GM20000 (cell line): ENCODE results near the gene KCND3.
"Not testable (repeated sequence)": the region's sequence is repeated elsewhere in the genome, so short reads cannot be mapped to it uniquely, and the experiment has no call there.

ENCODE experiments used
- DNase-seq: peaks from one replicate; pipeline ENCODE4 v3.0.0; 2012; ENCODE audit warnings: low spot score
- TF ChIP-seq, protein P1 (sequence below): IDR thresholded peaks from 2 replicates; pipeline ENCODE4 v1.5.1; 2012; ENCODE audit warnings: mild to moderate bottlenecking, control low read depth; ENCODE audit errors: extremely low read depth, missing control alignments

KCND3 gene

DNA sequence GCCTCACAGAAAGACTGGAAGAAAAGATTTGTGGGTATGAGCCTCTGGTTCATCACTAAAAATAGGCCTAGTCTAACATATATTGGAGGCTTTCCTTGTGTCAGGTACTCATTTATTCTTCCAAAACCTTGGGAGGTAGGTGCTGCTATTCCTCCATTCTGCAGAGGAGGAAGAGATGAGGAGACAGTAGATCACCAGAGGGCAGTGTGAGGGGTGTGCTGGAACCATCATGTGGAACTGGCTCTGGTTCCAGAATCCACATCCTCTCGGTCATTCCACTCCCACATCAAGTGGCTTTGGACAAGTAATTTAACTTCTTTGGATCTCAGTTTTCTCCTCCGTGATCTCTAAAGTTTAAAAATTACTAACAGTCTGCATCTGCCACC is 242.9 kb downstream of the KCND3 start:
- TF ChIP-seq, protein P1, sequence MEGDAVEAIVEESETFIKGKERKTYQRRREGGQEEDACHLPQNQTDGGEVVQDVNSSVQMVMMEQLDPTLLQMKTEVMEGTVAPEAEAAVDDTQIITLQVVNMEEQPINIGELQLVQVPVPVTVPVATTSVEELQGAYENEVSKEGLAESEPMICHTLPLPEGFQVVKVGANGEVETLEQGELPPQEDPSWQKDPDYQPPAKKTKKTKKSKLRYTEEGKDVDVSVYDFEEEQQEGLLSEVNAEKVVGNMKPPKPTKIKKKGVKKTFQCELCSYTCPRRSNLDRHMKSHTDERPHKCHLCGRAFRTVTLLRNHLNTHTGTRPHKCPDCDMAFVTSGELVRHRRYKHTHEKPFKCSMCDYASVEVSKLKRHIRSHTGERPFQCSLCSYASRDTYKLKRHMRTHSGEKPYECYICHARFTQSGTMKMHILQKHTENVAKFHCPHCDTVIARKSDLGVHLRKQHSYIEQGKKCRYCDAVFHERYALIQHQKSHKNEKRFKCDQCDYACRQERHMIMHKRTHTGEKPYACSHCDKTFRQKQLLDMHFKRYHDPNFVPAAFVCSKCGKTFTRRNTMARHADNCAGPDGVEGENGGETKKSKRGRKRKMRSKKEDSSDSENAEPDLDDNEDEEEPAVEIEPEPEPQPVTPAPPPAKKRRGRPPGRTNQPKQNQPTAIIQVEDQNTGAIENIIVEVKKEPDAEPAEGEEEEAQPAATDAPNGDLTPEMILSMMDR: no peak
- DNase-seq: no peak

DNA sequence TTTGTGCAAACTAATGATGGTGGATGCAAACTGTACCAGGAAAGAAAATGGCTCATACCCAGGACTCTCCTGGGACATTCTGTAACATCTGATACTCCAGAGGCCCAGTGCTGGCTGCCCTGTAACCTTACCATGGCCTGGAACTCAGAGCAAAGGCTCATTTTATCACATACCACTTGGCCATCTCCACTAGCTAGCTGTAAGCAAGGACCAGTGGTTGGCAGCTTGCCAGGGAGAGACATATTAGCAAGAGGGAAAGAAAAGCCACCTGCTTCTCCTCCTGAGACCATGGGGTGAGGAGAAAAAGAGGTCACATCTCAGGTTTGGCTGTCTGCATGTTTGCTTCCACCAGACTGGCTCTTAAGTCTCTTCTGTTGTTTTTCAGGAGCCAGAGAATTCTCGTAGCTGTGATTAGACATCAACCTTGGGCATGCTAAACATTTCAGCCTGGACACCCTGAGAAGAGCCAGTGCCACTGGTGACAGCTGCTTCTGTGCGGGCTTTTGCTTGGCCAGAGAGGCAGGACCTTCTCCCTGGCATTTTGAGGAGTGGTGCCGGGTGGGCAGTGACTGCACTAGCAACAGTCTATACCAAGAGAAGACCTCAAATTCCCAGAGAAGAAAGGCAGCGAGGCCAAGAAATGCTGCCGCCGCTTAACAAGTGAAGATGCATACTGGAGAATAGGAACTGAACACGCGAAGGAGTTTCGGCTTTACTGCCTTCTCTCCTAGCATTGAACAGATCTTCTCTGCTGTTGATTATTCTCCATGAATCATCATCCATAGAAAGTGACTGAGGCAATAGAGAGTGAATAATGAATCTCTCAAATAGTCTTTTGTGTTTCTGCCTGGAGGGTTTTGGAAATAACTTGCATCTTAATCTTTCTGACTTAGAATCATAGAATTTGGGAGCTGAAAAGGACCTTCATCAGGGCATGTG is 243.5 kb downstream of the KCND3 start:
- TF ChIP-seq, protein P1: no peak
- DNase-seq: no peak

- no peak for DNase-seq
- TF ChIP-seq, protein P1: no peak
Measured at GRCh38 chr1:111743679-111744101, 245.8 kb downstream of the KCND3 start.

- DNase-seq: no peak
- TF ChIP-seq, protein P1: no peak
Measured at GRCh38 chr1:111742938-111743549, 246.4 kb downstream of the KCND3 start.

DNA sequence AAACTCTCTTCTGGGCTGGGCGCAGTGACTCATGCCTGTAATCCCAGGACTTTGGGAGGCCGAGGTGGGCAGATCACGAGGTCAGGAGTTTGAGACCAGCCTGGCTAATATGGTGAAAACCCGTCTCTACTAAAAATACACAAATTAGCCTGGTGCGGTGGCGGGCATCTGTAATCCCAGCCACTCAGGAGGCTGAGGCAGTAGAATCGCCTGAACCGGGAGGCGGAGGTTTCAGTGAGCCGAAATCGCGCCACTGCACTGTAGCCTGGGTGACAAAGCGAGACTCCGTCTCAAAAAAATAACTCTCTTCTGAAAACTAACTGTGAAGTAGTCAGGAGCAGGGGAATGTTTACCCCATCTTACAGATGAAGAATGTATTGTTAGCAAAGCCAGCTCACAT is 247.2 kb downstream of the KCND3 start:
- not testable (repeated sequence) for DNase-seq

- TF ChIP-seq, protein P1: no peak
- DNase-seq: peak; percentile 46
Measured at GRCh38 chr1:111739925-111740765, 249.3 kb downstream of the KCND3 start.

GRCh38 chr1:111739194-111739924 is 250.1 kb downstream of the KCND3 start, which contains the start of gene INKA2:
Gene INKA2 (minus strand): TSS chr1:111739395. CDS start chr1:111739242, 153 bp downstream.
- TF ChIP-seq, protein P1: no peak

More at GRCh38 chr1:111739194-111739924, 250.1 kb downstream of the KCND3 start, which contains the start of gene INKA2:
- DNase-seq: peak; percentile 96
